ENCODE results near the gene CLIP2. TPM values are rescaled to one million over a fixed set of nuclear protein-coding genes. Genes with fewer than 3 reads are reported as not detected.
"Not testable (repeated sequence)": the region's sequence is repeated elsewhere in the genome, so short reads cannot be mapped to it uniquely, and the experiment has no call there.

The CLIP2 gene
- total RNA-seq, 6 experiments from 2014 or later = 27.9 to 37.5 (median 34.5) TPM

DNA sequence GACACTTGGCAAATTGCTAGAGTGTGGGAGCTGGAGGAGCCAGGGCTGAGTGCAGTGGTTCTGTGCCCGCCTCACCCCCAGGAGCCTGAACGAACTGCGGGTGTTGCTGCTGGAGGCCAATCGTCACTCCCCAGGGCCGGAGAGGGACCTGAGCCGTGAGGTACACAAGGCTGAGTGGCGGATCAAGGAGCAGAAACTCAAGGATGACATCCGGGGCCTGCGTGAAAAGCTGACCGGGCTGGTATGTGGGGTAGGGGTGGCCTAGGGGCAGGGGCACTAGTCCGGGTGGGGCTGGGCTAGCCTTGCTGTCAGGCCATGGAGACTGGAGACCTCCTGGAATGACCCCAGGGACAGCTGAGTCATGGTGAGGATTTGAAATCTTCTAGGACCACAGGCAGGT, 107.8 kb downstream of the CLIP2 start:
- Mint-ChIP-seq H3K36me3 (ENCODE audit: low read depth) (no peaks in the 10 kb centered on the region; the same call in 1 of the 2 replicates), H3K4me3 (no peak overlapping the region), H3K27ac (no peak overlapping the region)

DNA sequence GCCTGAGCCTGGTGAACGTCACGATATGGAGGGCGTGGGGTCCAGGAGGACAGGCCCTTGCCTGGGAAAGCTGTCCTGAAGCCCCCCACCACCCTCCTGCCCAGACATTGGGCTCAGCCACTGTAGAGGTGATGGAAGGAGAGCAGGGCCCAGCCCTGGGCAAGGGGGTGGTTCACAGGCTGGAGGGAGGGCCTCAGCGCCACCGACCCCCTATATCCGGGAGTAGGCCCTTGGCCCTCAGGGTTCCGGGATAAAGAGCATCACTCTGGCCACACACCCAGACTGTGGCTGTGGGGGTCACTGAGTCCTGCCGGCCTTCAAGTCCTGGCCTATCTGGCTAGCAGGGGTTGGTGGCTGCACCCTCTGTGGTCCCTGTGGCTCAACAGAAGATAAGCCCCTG, 109.2 kb downstream of the CLIP2 start:
- H3K27ac Mint-ChIP-seq = no peak overlapping the region
- no peak for DNase-seq
- TF ChIP-seq, protein P1, sequence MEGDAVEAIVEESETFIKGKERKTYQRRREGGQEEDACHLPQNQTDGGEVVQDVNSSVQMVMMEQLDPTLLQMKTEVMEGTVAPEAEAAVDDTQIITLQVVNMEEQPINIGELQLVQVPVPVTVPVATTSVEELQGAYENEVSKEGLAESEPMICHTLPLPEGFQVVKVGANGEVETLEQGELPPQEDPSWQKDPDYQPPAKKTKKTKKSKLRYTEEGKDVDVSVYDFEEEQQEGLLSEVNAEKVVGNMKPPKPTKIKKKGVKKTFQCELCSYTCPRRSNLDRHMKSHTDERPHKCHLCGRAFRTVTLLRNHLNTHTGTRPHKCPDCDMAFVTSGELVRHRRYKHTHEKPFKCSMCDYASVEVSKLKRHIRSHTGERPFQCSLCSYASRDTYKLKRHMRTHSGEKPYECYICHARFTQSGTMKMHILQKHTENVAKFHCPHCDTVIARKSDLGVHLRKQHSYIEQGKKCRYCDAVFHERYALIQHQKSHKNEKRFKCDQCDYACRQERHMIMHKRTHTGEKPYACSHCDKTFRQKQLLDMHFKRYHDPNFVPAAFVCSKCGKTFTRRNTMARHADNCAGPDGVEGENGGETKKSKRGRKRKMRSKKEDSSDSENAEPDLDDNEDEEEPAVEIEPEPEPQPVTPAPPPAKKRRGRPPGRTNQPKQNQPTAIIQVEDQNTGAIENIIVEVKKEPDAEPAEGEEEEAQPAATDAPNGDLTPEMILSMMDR (IDR thresholded peaks at IDR 0.05) = no peak
- no peaks in the 10 kb centered on the region for H3K27me3 Mint-ChIP-seq (ENCODE audit: insufficient read depth)
- H3K4me3 Mint-ChIP-seq = no peak overlapping the region
- peaks cover under 1% of the 10 kb centered on the region; the same call in 1 of the 2 replicates for H3K36me3 Mint-ChIP-seq (ENCODE audit: low read depth)
- H3K4me1 Mint-ChIP-seq (ENCODE audit: low read depth) = no peaks in the 10 kb centered on the region
- no peaks in the 10 kb centered on the region for H3K9me3 Mint-ChIP-seq

More for the DNA sequence above, 107.8 kb downstream of the CLIP2 start:
- H3K27me3 Mint-ChIP-seq (ENCODE audit: insufficient read depth) = no peaks in the 10 kb centered on the region
- H3K9me3 Mint-ChIP-seq = no peaks in the 10 kb centered on the region
- no peaks in the 10 kb centered on the region for H3K4me1 Mint-ChIP-seq (ENCODE audit: low read depth)
- TF ChIP-seq, protein P1 (IDR thresholded peaks at IDR 0.05) = no peak
- DNase-seq = no peak

DNA sequence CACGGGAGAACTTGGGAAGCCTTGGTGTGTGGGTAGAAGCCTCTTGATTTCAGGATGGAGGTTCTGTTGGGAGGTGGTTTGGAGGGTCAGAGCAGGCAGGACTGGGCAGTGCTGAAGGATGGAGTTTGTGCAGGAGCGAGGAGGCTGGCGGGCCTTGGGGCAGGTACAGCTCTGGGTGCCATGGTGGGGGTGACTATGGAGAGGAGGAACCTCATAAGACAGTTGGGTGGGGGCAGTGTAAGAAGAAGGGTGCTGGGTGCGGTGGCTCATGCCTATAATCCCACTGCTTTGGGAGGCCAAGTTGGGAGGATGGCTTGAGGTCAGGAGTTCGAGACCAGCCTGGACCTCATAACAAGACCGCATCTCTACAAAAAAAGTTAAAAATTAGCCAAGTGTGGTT, 109.8 kb downstream of the CLIP2 start:
- peaks cover 4% of the 10 kb centered on the region; the same call in 1 of the 2 replicates for H3K36me3 Mint-ChIP-seq (ENCODE audit: low read depth)
- H3K27ac Mint-ChIP-seq = no peak overlapping the region
- no peak overlapping the region for H3K4me3 Mint-ChIP-seq
- TF ChIP-seq, protein P1 (IDR thresholded peaks at IDR 0.05) = no peak
- DNase-seq = no peak
- no peaks in the 10 kb centered on the region for H3K4me1 Mint-ChIP-seq (ENCODE audit: low read depth)
- H3K9me3 Mint-ChIP-seq = no peaks in the 10 kb centered on the region
- no peaks in the 10 kb centered on the region for H3K27me3 Mint-ChIP-seq (ENCODE audit: insufficient read depth)

DNA sequence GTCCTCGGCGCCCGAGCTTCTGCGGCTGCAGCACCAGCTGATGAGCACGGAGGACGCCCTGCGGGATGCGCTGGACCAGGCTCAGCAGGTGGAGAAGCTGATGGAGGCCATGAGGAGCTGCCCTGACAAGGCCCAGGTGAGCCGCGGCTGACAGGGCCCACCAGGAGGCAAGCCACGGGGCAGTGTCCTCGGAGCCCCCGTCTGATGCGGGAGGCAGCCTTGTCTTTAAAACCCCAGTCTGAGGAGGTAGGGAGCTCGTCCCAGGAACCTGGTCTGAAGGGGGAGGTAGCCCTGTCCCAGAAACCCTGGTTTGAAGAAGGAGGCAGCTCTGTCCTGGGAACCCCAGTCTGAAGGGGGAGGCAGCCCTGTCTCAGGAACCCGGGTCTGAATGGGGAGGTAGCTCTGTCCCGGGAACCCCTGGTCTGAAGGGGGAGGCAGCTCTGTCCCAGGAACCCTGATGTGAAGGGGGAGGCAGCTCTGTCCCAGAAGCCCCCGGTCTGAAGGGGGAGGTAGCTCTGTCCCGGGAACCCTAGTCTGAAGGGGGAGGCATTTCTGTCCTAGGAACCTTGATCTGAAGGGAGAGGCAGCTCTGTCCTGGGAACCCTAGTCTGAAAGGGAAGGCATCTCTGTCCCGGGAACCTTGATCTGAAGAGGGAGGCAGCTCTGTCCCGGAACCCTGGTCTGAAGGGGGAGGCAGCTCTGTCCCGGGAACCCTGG, 111.4 kb downstream of the CLIP2 start:
- Mint-ChIP-seq H3K4me3 (no peak overlapping the region), H3K27me3 (ENCODE audit: insufficient read depth) (no peaks in the 10 kb centered on the region), H3K9me3 (no peaks in the 10 kb centered on the region), H3K27ac (no peak overlapping the region), H3K4me1 (ENCODE audit: low read depth) (no peaks in the 10 kb centered on the region), H3K36me3 (ENCODE audit: low read depth) (peaks cover 4% of the 10 kb centered on the region; the same call in 1 of the 2 replicates)
- TF ChIP-seq, protein P1 (IDR thresholded peaks at IDR 0.05) = no peak
- no peak for DNase-seq

DNA sequence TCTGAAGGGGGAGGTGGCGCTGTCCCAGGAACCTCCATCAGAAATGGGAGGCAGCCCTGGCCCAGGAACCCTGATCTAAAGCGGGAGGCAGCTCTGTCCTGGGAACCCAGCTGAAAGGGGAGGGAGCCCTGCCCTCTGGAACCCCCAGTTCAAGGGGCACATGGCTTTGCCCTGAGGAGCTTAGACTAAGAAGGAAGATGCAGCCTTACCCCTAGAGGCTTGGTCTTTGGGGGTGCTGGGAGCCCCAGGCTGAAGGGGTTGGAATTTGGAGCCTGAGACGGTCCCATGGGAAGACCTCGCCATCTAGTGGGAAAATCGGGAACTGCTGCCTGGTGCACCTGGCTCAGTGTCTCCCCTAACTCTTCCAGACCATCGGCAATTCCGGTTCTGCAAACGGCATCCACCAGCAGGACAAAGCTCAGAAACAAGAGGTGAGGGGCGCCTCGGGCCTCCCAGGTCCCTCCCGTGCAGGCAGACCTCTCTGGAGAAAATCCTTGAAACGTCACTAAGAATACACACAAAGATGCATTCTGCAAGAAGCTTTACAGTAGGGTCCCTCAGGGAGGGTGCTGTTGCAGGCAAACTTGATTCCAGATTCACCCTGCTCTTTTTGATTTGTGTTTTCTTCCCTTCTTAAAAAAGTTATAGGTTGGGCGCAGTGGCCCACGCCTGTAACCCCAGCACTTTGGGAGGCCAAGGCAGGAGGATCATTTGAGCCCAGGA, 112.1 kb downstream of the CLIP2 start:
- Mint-ChIP-seq H3K4me3 (no peak overlapping the region), H3K9me3 (no peaks in the 10 kb centered on the region), H3K4me1 (ENCODE audit: low read depth) (no peaks in the 10 kb centered on the region), H3K36me3 (ENCODE audit: low read depth) (peaks cover 4% of the 10 kb centered on the region; the same call in 1 of the 2 replicates), H3K27ac (no peak overlapping the region), H3K27me3 (ENCODE audit: insufficient read depth) (no peaks in the 10 kb centered on the region)
- TF ChIP-seq, protein P1 (IDR thresholded peaks at IDR 0.05) = peak; percentile 99
- DNase-seq = peak; percentile 47

DNA sequence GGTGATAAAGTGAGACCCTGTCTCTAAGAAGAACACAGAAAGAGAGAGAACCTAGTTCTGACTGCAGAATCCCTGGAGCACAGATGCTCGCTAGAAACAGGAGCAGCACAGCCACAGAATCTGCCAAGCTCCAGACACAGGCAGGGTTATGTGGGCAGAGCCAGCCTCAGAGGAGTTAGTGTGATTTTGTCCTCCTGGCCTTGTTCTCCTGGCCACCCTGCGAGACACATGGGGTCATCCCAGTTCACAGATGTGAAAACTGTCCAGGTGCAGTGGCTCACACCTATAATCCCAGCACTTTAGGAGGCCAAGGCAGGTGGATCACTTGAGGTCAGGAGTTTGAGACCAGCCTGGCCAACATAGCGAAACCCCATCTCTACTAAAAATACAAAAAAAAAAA, 113.5 kb downstream of the CLIP2 start:
- H3K36me3 Mint-ChIP-seq (ENCODE audit: low read depth); H3K27me3 Mint-ChIP-seq (ENCODE audit: insufficient read depth); DNase-seq; H3K4me1 Mint-ChIP-seq (ENCODE audit: low read depth); H3K27ac Mint-ChIP-seq; H3K4me3 Mint-ChIP-seq; H3K9me3 Mint-ChIP-seq: not testable (repeated sequence)
